GM21576 (cell line): ENCODE measurements around the gene C5orf52.

ENCODE experiments used
- ATAC-seq: cut with Tn5 transposase; IDR thresholded peaks from one replicate; pipeline ENCODE4 v1.9.1; 2021; ENCODE audit warnings: mild to moderate bottlenecking, moderate library complexity; ENCODE audit not compliant: unreplicated experiment

The C5orf52 gene

GRCh38 chr5:157670662-157671591 is at the start of gene C5orf52:
Gene C5orf52, plus strand, starts transcription at chr5:157671533. Its CDS starts 82 bp downstream, at chr5:157671615.
- ATAC-seq = peak; percentile 69

GRCh38 chr5:157624144-157624543 is 47.2 kb upstream of the C5orf52 start:
- ATAC-seq = no peak

GRCh38 chr5:157626831-157627230 is 44.5 kb upstream of the C5orf52 start:
- no peak for ATAC-seq

GRCh38 chr5:157630341-157630740 is 41.0 kb upstream of the C5orf52 start:
- ATAC-seq = no peak

GRCh38 chr5:157640406-157641066 is 30.8 kb upstream of the C5orf52 start:
- ATAC-seq = no peak

GRCh38 chr5:157648275-157648990 is 22.9 kb upstream of the C5orf52 start:
- ATAC-seq = no peak

GRCh38 chr5:157649101-157649500 is 22.2 kb upstream of the C5orf52 start:
- no peak for ATAC-seq

GRCh38 chr5:157650991-157651611 is 20.2 kb upstream of the C5orf52 start:
- ATAC-seq = no peak

- ATAC-seq = no peak
Observed at GRCh38 chr5:157651623-157652376, 19.5 kb upstream of the C5orf52 start.

- no peak for ATAC-seq
Observed at GRCh38 chr5:157652377-157652692, 19.0 kb upstream of the C5orf52 start, which contains the start of gene SOX30. Gene SOX30, minus strand, starts transcription at chr5:157652438. Its CDS starts 360 bp downstream, at chr5:157652078.

- no peak for ATAC-seq
Observed at GRCh38 chr5:157657516-157657915, 13.8 kb upstream of the C5orf52 start.

- no peak for ATAC-seq
Observed at GRCh38 chr5:157658893-157659292, 12.4 kb upstream of the C5orf52 start.

GRCh38 chr5:157659868-157660660 is 11.3 kb upstream of the C5orf52 start:
- no peak for ATAC-seq

- no peak for ATAC-seq
Observed at GRCh38 chr5:157665467-157666070, 5.8 kb upstream of the C5orf52 start.

GRCh38 chr5:157668356-157668755 is 3.0 kb upstream of the C5orf52 start:
- no peak for ATAC-seq

GRCh38 chr5:157669701-157670097 is 1.6 kb upstream of the C5orf52 start:
- ATAC-seq = no peak

GRCh38 chr5:157671592-157672330 is 428 bp downstream of the C5orf52 start:
- ATAC-seq = no peak

GRCh38 chr5:157672976-157673375 is 1.6 kb downstream of the C5orf52 start:
- ATAC-seq = no peak
